Trophoblast cell (in vitro differentiated cells and primary cell): ENCODE data around the gene WBP4.

Experiments used
- DNase-seq, 2 donors: peaks; one replicate each; pipeline ENCODE4 v3.0.0-alpha.2; 2016
- H2AFZ ChIP-seq: 2 replicates; pipeline ENCODE4 v1.6.1; 2013; ENCODE audit warnings: low read length, moderate library complexity, mild to moderate bottlenecking; ENCODE audit not compliant: insufficient read depth, poor library complexity
- H2AK5ac ChIP-seq: 2 replicates; pipeline ENCODE4 v1.6.1; 2013; ENCODE audit warnings: mild to moderate bottlenecking, low read length
- H2BK120ac ChIP-seq: 2 replicates; pipeline ENCODE4 v1.6.1; 2013; ENCODE audit warnings: low read length, mild to moderate bottlenecking, moderate library complexity; ENCODE audit not compliant: insufficient read depth, poor library complexity
- H2BK12ac ChIP-seq: 2 replicates; pipeline ENCODE4 v1.6.1; 2013; ENCODE audit warnings: mild to moderate bottlenecking, low read length, moderate library complexity
- H2BK5ac ChIP-seq: 2 replicates; pipeline ENCODE4 v1.6.1; 2013; ENCODE audit warnings: low read length, low read depth, moderate library complexity, mild to moderate bottlenecking; ENCODE audit not compliant: poor library complexity
- H3K14ac ChIP-seq: 2 replicates; pipeline ENCODE4 v1.6.1; 2013; ENCODE audit warnings: mild to moderate bottlenecking, low read length
- H3K18ac ChIP-seq: 2 replicates; pipeline ENCODE4 v1.6.1; 2013; ENCODE audit warnings: mild to moderate bottlenecking, low read length
- H3K23ac ChIP-seq: 2 replicates; pipeline ENCODE4 v1.6.1; 2013; ENCODE audit warnings: low read length
- H3K27ac ChIP-seq: 2 replicates; pipeline ENCODE4 v1.5.1; 2013; ENCODE audit warnings: low read depth, mild to moderate bottlenecking, inconsistent platforms, low read length, moderate library complexity
- H3K27me3 ChIP-seq: 2 replicates; pipeline ENCODE4 v1.6.1; 2013; ENCODE audit warnings: inconsistent platforms, mild to moderate bottlenecking, low read length, moderate library complexity; ENCODE audit not compliant: insufficient read depth
- H3K36me3 ChIP-seq, 2 experiments: 1 replicate in 1 of 2; 2 replicates in 1 of 2; pipeline ENCODE4 v1.6.1; 2013; ENCODE audit warnings: low read length in 2 of 2, mild to moderate bottlenecking in 2 of 2, moderate library complexity in 1 of 2; ENCODE audit not compliant: insufficient read depth in 2 of 2, control insufficient read depth in 1 of 2
- H3K4ac ChIP-seq: 2 replicates; pipeline ENCODE4 v1.6.1; 2013; ENCODE audit warnings: low read depth, mild to moderate bottlenecking, low read length, moderate library complexity
- H3K4me1 ChIP-seq, 2 experiments: 1 replicate in 1 of 2; 2 replicates in 1 of 2; pipeline ENCODE4 v1.6.1; 2013; ENCODE audit warnings: low read length in 2 of 2, mild to moderate bottlenecking in 2 of 2, moderate library complexity in 1 of 2; ENCODE audit not compliant: insufficient read depth in 2 of 2, control insufficient read depth in 1 of 2
- H3K4me2 ChIP-seq: 2 replicates; pipeline ENCODE4 v1.6.1; 2013; ENCODE audit warnings: inconsistent platforms, mild to moderate bottlenecking, low read length, moderate library complexity
- H3K4me3 ChIP-seq: 2 replicates; pipeline ENCODE4 v1.5.1; 2013; ENCODE audit warnings: mild to moderate bottlenecking, low read depth, low read length, inconsistent platforms
- H3K79me1 ChIP-seq: one replicate; pipeline ENCODE4 v1.6.1; 2013; ENCODE audit warnings: low read length
- H3K79me2 ChIP-seq: 2 replicates; pipeline ENCODE4 v1.6.1; 2013; ENCODE audit warnings: low read length, mild to moderate bottlenecking; ENCODE audit not compliant: control insufficient read depth, insufficient read depth, poor library complexity
- H3K9ac ChIP-seq: 2 replicates; pipeline ENCODE4 v1.6.1; 2013; ENCODE audit warnings: mild to moderate bottlenecking, low read length
- H3K9me3 ChIP-seq: 2 replicates; pipeline ENCODE4 v1.6.1; 2013; ENCODE audit warnings: low read depth, mild to moderate bottlenecking, control low read depth, inconsistent platforms, low read length; ENCODE audit not compliant: insufficient read depth
- H4K12ac ChIP-seq: 2 replicates; pipeline ENCODE4 v1.6.1; 2013; ENCODE audit warnings: low read depth, mild to moderate bottlenecking, low read length, moderate library complexity
- H4K8ac ChIP-seq: 2 replicates; pipeline ENCODE4 v1.6.1; 2013; ENCODE audit warnings: low read depth, mild to moderate bottlenecking, low read length, moderate library complexity
- H4K91ac ChIP-seq: one replicate; pipeline ENCODE4 v1.6.1; 2013; ENCODE audit warnings: low read depth, mild to moderate bottlenecking, low read length, moderate library complexity
- WGBS: extraction: QIAGEN DNeasy Blood & Tissue Kit; methylation state at CpG from one replicate; pipeline ENCODE4 v1.1.7; 2013; ENCODE audit warnings: missing lambda C conversion rate; ENCODE audit not compliant: insufficient read length, insufficient coverage; ENCODE audit errors: extremely low coverage; 5-methylcytosine and 5-hydroxymethylcytosine counted together

Gene WBP4

GRCh38 chr13:41019578-41020347, 41.5 kb upstream of the WBP4 start:
- Histone ChIP-seq H3K4ac (no peak overlapping the region), H3K27ac (no peak overlapping the region), H2AFZ (no peak overlapping the region), H2BK5ac (no peak overlapping the region), H3K18ac (no peak overlapping the region), H2BK12ac (peak overlapping the region; percentile 80), H3K27me3 (no peaks in the 10 kb centered on the region), H3K9me3 (no peaks in the 10 kb centered on the region), H3K36me3 (peaks cover 0 to 1% of the 10 kb centered on the region in 2 experiments), H3K4me3 (no peak overlapping the region), H3K4me2 (no peak overlapping the region), H4K12ac (no peak overlapping the region), H2AK5ac (no peak overlapping the region), H2BK120ac (peak overlapping the region; percentile 51), H3K79me1 (no peaks in the 10 kb centered on the region), H3K4me1 (peaks cover 0 to 4% of the 10 kb centered on the region in 2 experiments), H3K14ac (no peak overlapping the region), H4K8ac (peak overlapping the region; percentile 38), H3K79me2 (no peaks in the 10 kb centered on the region), H3K9ac (no peak overlapping the region), H4K91ac (no peak overlapping the region), H3K23ac (no peak overlapping the region)
- DNase-seq = no peak
- WGBS = no CpG with 5 or more reads among the region's 2 CpGs

DNA sequence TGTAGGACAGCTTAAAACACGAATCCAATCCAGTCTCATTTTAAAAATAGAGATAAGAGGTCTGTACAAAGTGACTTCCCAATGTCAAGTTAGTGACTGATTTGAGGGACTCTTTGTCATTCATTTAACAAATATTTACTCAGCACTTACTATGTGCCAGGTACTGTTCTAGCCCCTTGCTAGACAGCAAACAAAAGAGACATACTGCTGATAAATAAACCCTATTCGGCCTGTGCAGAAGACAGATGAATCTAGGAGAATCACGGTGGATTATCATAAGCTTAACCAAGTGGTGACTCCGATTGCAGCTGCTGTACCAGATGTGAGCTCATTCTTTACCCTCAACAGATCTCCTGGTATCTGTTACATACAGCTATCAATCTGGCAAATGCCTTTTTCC, 35.8 kb upstream of the WBP4 start:
- no CpG with 5 or more reads among the region's 4 CpGs for WGBS
- no peak overlapping the region for H3K4me2 ChIP-seq
- no peak overlapping the region for H3K18ac ChIP-seq
- no peak overlapping the region for H4K12ac ChIP-seq
- no peak overlapping the region for H3K4ac ChIP-seq
- no peaks in the 10 kb centered on the region for H3K79me2 ChIP-seq
- no peaks in the 10 kb centered on the region for H3K9me3 ChIP-seq
- H3K14ac ChIP-seq = no peak overlapping the region
- no peak overlapping the region for H4K91ac ChIP-seq
- H3K9ac ChIP-seq = no peak overlapping the region
- no peak overlapping the region for H2AK5ac ChIP-seq
- H2BK12ac ChIP-seq = no peak overlapping the region
- no peak overlapping the region for H3K27ac ChIP-seq
- no peak overlapping the region for H2AFZ ChIP-seq
- H3K23ac ChIP-seq = no peak overlapping the region
- no peak overlapping the region for H3K4me3 ChIP-seq
- H3K27me3 ChIP-seq = no peaks in the 10 kb centered on the region
- no peak overlapping the region for H2BK120ac ChIP-seq
- H3K4me1 ChIP-seq = no peaks in the 10 kb centered on the region
- no peak overlapping the region for H2BK5ac ChIP-seq
- peaks cover 0 to 4% of the 10 kb centered on the region in 2 experiments for H3K36me3 ChIP-seq
- no peak overlapping the region for H4K8ac ChIP-seq
- no peaks in the 10 kb centered on the region for H3K79me1 ChIP-seq
- DNase-seq = no peak

GRCh38 chr13:41026788-41027187, 34.5 kb upstream of the WBP4 start:
- H3K18ac ChIP-seq = no peak overlapping the region
- no peaks in the 10 kb centered on the region for H3K79me1 ChIP-seq
- no peak overlapping the region for H4K12ac ChIP-seq
- H3K36me3 ChIP-seq = peaks cover 0 to 4% of the 10 kb centered on the region in 2 experiments
- no CpG with 5 or more reads among the region's 8 CpGs for WGBS
- H3K4me2 ChIP-seq = no peak overlapping the region
- no peaks in the 10 kb centered on the region for H3K4me1 ChIP-seq
- DNase-seq = no peak
- H2BK120ac ChIP-seq = no peak overlapping the region
- H3K27ac ChIP-seq = no peak overlapping the region
- no peaks in the 10 kb centered on the region for H3K27me3 ChIP-seq
- no peak overlapping the region for H3K4me3 ChIP-seq
- H3K9ac ChIP-seq = no peak overlapping the region
- no peaks in the 10 kb centered on the region for H3K9me3 ChIP-seq
- H2AFZ ChIP-seq = no peak overlapping the region
- no peak overlapping the region for H2AK5ac ChIP-seq
- no peak overlapping the region for H2BK12ac ChIP-seq
- H4K91ac ChIP-seq = no peak overlapping the region
- H2BK5ac ChIP-seq = no peak overlapping the region
- no peak overlapping the region for H3K14ac ChIP-seq
- H3K23ac ChIP-seq = no peak overlapping the region
- H4K8ac ChIP-seq = no peak overlapping the region
- H3K4ac ChIP-seq = no peak overlapping the region
- no peaks in the 10 kb centered on the region for H3K79me2 ChIP-seq

- no CpG with 5 or more reads among the region's 2 CpGs for WGBS
- Histone ChIP-seq H3K27me3 (no peaks in the 10 kb centered on the region), H3K79me1 (no peaks in the 10 kb centered on the region), H3K79me2 (no peaks in the 10 kb centered on the region), H2BK5ac (no peak overlapping the region), H4K12ac (no peak overlapping the region), H3K4ac (peak overlapping the region; percentile 70), H3K27ac (no peak overlapping the region), H2AFZ (no peak overlapping the region), H3K36me3 (peaks cover 0 to 4% of the 10 kb centered on the region in 2 experiments), H3K4me3 (no peak overlapping the region), H3K14ac (no peak overlapping the region), H2BK12ac (no peak overlapping the region), H2BK120ac (no peak overlapping the region), H3K18ac (no peak overlapping the region), H3K23ac (no peak overlapping the region), H3K4me1 (no peaks in the 10 kb centered on the region), H3K9ac (no peak overlapping the region), H3K9me3 (no peaks in the 10 kb centered on the region), H3K4me2 (no peak overlapping the region), H4K8ac (no peak overlapping the region), H2AK5ac (no peak overlapping the region), H4K91ac (no peak overlapping the region)
- peak; percentile 45 to 79 for DNase-seq
Measured at GRCh38 chr13:41028051-41028450, 33.3 kb upstream of the WBP4 start.
